GM19463 (cell line): Measurements from ENCODE around the gene SHC1.

Source experiments
- ATAC-seq: cut with Tn5 transposase; IDR thresholded peaks from one replicate; pipeline ENCODE4 v1.9.1; 2021; ENCODE audit warnings: mild to moderate bottlenecking, moderate library complexity; ENCODE audit not compliant: unreplicated experiment

The SHC1 gene

DNA sequence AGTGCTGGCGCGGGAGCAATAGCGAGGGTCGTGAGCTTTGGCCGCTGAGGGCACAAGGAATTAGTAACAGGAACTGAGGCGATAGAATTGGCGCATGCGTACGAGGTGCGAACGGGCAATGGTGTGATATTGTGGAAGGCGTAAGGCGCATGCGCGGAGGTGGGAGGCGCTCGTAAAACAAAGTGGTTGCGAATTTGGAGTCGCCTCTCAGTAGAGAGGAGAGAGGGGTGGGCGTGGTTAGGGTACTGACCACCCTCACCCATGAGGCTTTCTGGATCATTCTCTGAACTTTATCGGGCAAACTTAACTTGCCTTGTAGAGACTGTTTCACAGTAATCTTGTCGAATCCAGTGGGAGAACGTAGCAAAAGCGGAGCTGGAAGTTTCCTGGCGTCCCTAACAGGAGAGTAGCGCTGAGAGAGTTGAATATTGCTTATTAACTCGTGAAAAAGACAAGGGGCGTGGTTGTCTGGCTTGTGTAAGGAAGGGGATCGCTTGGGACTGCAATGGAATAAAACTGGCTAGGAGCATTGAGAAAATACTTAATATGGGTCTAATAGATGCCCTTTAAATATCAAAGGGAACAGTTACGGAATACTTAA lies 4.4 kb upstream of the SHC1 start:
- ATAC-seq = peak; percentile 36

DNA sequence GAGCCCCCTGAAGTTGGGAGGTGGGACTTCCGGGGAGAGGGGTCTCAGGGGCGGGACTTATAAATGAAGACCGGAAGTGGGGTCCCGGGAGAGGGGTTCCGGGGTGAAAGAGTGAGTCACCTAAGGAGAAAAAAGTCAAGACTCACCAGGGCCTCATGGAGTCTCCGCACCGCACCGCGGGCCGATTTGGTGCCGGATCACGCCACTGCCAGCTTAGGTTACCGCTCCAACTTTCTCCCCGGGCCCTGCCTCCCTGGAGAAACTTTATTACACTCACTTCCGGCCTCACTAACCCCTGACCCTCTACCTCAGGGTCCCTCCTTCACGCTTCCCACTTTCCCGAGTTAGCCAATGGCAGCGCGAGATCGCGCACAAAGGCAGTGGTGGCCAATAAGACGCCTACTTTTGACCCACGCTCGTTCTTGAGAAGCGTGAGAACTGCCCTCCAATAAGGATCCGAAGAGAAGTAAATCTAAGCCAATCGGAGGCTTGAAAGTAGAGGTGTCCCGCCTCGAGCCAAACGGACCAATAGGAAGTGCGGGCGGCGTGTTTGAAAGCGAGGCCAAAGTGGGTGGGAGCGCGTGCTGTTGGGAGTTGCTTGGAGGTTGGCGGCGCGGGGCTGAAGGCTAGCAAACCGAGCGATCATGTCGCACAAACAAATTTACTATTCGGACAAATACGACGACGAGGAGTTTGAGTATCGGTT lies 3.7 kb upstream of the SHC1 start, which contains the start of gene CKS1B:
Gene CKS1B, plus strand, starts transcription at position 580 of the 706 bp plus-strand sequence. Its CDS starts 65 bp downstream, at position 645.
- peak; percentile 67 for ATAC-seq

DNA sequence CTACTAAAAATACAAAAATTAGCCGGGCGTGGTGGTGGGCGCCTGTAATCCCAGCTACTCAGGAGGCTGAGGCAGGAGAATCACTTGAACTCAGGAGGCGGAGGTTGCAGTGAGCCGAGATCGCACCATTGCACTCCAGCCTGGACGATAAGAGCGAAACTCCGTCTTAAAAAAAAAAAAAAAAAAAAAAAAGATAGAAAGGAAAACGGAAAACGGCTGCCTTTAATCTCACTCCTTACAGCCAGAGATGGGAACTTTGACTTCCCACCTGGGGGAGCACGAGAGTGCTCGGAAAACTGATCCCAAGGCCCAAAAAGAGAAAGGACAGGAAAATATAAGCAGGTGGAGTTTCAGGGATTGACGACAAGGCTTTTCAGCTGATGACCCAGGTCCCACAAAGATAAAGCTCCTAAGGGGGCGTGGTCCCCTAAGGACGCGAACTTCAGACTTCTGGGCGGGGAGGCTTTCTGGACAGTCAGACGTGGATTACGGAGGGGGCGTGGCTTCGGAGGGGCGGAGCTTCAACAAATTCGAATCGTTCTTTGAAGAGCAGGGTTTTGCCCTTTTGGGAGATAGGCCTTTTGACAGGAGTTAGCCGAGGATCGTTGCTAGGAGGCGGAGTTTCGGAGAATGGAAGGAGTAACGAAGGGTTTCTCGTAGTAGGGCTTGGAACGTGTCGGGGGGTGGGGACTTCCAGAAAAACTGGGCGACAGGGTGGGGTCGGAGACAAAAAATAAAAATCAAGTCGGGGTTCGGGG lies 3.0 kb upstream of the SHC1 start:
- ATAC-seq = no peak

DNA sequence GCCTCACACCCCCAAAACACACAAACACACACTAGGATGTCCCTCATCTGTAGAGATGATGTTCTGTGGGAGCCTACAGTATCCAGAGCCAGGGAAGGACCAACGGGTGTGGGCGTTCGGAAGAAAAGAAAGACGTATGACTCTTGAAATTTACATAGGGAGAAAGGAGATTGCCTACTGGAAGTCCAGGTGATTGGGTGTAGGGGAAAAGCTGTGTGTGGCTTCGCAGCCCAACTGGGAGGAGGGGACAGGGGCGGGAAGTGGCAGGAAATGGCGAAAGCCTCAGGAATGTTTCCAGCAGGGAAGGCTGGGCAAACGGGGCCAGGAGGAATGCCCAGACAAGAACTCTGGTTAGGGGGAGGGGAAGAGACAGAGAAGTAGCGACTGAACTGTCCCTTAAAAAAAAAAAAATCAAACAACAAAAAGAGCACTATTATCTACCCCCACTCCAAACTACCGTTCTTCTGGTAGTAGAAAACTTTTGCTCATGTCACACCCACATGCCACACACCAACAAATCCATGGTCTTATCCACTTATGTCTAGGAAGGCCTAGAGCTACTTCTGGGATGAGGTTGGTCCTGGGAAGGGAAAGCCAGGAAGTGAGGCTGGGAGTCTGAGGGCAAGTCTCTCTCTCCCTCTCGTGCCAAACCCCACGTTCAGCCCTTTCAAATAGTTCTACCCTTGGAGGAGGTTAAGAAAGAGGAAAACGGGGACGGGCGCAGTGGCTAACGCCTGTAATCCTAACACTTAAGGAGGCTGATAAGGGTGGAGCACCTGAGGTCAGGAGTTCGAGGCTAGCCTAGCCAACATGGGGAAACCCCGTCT lies 2.2 kb upstream of the SHC1 start:
- ATAC-seq = no peak

DNA sequence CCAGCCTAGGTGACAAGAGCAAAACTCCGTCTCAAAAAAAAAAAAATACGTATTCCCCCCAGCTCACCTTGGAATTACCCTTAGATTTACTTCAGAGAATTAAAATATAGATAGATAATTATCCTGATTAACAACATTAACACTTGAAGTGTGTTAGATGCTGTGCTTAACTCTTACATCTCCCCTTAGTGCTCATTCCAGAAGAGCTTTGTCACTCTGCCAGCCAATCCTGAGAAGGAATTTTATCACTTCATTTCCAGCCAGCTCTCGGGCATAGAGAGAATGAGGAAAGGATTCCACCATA lies 1.6 kb upstream of the SHC1 start:
- ATAC-seq = no peak

DNA sequence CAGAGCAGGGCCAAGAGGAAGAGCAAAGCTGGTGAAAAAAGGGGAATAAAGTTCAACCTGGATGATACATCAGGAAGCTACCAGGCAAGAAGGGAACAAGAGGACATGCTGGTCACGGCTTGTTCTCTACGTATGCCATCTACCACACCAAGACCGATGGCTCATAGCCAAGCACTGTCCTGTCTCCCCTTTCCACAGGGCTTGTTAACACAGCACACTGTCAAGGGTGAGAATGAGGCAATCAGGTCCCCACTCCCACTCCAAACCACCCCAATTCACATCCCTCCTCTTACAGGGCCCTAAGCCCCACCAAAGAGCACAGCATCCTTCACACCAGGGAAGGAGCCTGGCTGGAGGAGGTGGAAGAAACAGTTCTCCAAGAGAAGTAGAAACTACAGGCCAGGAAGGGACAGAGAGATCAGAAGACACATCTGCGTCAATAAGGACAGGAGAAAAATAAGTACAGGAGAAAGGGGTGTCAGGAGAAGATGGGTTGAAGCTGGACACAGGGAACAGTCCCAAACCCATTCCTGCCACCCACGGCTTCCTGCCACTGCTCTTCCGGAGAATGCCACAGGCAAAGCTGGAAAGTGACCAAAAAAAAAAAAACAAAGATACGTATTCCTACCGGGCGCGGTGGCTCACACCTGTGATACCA lies 923 bp upstream of the SHC1 start:
- ATAC-seq = no peak

DNA sequence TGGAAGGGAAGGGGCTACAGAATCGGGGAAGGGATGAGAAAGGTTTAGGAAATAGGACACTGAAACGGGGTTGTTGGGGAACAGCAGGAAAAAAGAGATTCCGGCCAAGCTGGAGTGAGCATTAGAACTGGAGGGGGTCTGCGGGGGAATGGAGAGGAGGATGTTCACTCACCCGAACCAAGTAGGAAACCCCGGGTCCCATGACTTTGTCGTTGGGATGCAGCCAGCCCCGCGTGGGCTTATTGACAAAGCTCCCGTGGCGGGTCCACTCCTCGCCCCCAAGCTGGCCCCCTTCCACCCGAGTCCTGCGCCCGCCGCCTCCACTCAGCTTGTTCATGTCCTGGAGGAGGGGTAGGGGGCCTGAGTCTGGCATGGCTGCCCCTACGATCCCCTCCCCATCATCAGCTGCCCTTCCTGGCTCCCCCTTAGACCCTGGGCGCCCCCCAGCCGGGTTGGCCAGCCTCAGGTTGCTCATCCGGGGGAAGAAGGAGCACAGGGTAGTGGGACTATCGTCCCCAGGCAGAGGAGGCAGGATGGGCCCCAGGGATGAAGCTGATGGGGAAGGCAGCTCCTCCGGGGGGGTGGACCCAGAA lies 591 bp downstream of the SHC1 start:
- no peak for ATAC-seq

DNA sequence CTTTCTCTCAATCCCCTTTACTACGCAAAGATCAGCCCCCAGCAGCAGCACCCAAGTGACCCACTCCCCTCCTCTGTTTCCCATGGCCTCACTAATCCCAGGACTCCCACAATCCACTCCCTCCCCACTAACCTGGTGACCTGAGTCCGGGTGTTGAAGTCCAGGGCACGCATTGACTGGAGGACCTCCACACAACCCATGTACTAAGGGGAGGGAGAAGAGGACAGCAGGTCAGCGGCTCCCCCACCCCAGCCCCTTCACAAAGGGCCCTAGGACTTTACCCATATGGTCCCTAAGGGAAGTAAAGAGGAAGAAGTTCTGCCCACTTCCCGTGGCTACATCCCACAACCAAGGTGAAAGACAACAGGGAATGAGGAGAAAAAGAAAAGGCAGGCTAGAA lies 1.3 kb downstream of the SHC1 start:
- ATAC-seq = no peak

DNA sequence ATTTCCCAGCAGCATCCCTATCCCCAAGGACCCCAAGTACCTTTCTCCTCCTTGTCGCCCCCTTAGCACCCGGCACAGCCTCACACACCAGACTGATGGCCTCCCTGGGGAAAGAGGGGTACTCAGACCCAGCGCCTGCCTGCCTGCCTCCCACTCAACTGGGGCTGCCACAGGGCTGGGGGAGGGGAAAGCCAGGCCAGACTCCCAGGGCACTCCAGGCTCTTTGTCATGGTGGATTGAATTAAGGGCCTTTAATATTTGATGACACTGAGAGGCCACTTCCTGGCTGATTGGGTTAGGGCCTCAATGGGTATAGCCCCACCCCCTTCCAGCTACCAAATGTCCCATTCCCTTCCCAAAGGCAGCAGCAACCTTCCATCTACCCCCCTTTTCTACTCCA lies 1.8 kb downstream of the SHC1 start:
- no peak for ATAC-seq

DNA sequence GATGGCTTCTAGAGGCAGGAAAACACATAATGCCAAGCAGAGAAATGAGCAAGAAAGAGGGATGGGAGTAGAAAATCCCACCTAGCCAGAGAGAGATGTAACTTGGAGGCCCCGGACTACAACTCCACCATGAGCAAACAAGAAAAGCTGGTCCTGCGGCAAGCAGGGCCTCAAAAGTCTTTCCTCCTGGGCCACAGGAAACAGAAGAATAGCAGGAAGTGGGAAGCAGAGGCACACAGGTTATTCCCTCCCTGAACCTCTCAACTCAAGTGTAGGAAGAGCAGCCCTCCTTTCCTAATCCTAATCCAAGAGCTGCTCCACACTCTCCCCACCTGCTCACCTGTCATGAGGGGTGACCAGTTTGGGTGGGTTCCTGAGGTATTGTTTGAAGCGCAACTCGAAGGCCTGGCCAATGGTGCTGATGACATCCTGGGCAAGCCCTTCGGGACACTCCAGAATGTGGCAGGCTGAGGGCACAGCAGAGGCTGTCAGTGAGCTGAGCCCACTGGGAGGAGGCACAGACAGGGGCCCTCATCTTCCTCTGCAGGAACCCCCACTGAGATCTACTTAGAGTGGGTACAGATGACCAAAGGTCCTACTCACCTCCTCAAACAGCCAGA lies 3.1 kb downstream of the SHC1 start:
- no peak for ATAC-seq

DNA sequence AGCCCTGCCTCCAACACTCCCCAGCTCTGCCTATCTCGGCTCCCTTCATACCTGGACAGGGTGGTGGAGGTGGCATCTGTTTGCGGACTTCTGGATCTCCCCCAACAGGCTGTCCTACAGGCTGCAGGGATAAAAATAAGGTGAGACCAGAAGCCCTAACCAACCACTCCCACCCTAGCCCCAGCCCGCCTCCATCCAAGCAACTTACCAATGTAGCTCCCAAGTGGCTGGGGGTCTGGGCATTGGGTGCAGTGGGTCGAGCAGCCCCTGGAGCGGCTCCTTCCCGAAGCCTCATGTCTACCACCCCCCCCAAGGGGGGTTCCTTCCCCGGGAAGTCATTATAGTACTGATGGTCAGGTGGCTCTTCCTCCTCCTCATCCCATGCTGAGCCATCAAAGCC lies 4.4 kb downstream of the SHC1 start:
- no peak for ATAC-seq

DNA sequence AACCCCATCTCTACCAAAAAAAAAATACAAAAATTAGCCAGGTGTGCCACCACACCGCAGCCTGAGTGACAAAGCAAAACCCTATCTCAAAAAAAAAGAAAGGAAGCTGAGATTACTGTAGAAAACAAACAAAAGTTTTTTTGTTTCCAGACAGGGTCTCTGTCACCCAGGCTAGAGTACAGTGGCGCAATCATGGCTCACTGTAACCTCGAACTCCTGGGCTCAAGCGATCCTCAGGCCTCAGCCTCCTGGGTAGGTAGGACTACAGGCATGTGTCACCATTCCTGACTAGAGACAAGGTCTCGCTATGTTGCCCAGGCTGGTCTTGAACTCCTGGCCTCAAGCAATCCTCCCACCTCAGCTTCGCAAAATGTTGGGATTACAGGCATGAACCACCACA lies 6.2 kb downstream of the SHC1 start:
- no peak for ATAC-seq

DNA sequence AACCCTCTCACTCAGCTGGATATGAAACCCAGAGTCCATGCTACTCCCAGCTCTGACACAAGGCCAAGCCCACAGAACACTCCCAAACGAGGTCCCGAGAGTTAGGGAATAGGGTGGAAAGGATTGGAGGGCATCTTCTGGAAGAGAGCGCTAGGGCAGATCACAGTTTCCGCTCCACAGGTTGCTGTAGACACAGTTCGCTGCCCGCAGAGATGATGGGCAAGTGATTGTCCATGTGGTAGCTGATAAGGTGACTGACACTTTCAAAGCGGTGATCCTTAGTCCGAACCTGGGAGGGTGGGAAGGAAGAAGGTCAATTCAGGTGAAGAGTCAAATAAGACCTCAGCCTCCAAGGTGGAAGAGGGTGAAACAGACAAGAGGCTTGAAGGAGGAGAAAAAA lies 6.9 kb downstream of the SHC1 start:
- ATAC-seq = no peak

DNA sequence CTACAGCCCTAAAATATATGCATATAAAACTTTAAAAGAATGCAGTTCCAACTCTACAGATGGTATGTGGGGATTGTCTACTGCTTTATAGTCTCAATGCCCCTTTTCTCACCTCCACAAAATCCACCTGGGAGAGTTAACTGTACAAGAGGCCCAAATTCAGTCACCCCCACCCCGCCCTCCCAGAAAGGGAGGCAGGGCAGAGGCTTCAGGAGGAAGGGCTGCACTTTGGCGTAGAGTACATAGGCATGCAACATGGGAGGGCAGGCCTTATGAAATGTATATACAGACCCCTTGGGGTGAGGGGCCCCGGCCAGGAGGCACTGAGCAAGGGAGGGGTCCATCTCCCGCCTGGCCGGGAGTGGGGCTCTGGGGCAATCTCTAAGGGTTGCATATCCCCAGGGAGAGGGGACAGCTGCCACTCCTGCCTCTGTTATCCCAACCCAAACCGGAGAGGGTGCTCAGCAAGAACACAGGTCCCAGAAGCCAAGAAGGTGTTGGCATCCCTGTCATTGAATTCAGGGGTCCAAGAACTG lies 7.7 kb downstream of the SHC1 start:
- no peak for ATAC-seq

DNA sequence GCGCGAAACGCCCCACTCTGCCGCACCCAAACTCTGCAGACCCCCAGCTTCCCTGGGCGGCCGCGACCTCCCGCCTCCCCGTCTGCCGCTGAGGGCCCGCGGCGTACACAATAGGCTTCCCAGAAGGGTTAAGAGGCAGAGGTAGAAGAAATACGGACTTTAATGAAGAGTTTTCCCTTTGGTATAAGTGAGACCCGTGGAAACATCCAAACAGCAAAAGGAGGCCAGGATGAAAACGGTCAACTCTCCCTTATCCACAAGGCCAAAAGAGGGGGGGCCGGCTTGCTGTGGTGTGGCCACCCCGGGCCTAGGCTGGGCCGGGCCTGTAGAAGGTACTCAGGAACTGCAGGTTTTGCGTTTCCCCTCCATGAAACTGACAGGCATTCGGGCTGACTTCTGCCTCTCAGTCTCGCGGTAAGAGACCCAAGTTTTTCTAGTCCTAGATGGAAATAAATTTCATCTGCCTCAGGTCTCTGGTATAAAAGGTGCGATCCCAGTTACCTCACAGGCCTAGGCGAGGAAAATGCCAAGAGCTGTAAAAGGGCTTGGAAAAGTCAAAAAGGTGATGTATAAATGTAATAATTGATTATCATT lies 8.3 kb downstream of the SHC1 start:
- ATAC-seq = no peak

DNA sequence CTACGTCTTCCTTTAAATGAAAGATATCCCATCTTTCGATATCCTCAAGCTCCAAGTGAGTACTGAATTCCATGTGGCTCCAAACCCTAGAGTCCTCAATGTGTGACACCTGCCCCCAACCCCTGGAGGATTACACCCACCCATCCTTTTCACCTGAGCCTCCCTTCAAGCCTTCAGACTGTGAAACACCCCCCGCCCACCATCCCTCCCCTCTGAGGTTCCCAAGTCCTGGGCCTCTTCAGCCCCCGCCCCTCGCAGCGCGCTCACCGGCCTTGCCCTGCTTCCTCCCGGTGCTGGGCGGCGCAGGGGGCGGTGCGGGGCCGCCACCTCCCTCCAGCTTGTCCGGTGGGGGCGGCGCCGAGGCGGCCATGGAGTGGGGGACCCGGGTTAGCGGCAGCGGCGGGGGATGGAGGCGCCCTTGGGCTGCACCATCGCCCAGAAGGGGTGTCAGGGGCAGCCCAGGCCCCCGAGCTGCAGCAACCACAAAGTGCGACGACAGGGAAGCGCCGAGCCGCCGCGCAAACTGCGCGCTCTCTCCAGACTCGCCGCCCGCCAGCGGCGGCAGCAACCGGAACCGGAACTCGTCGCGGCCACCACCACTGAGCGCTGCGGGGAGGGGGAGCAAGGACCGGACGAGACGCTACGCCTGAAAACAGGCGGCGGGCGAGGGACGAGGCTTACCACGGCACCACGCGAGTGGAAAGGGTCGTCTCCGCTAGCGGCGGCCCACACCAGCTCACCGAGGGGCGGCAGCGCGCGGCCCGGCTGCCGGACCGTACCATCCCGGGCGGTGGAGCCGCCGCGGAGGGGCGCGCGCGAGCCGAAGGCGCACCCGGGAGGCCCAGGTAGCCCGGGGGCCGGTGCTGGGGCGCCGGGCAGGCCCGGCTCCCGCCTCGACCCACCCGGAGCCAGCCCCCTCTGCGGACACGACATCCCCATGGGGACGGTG lies 9.1 kb downstream of the SHC1 start, which contains the start of gene PYGO2:
Gene PYGO2, minus strand, starts transcription at position 576 of the 949 bp plus-strand sequence. Its CDS starts 206 bp downstream, at position 370.
- ATAC-seq = peak; percentile 79

DNA sequence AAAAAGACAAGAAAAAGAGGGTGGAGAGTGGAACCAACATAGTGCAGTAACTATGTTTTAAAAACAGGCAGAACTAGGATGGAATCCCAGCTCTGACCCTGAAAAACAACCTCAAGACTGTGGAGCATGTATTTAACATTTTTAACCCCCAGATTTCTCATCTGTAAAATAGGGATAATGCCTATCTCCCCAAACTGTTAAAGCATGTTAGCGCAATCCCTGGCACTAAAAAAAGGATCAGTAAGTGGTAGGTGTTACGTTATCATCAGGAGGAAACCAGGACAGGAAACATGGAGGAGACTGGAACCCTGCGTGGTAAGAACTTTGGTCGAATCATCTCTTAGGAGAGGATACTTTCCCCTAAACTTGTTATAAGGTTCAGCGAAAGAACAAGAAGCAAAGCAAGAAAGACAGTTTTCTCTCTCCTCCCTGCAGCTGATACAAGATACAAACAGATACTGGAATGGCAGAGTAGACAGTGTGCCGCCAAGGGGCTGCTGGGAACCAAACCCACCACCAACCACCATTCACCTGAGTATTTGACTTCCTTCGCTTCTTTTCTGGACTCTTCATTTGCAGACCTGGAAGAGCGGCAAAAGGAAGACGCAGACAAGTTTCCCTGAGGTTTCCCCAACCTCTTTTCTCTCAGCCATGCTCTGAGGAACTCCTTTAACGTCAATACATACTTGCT lies 10.0 kb downstream of the SHC1 start:
- no peak for ATAC-seq

DNA sequence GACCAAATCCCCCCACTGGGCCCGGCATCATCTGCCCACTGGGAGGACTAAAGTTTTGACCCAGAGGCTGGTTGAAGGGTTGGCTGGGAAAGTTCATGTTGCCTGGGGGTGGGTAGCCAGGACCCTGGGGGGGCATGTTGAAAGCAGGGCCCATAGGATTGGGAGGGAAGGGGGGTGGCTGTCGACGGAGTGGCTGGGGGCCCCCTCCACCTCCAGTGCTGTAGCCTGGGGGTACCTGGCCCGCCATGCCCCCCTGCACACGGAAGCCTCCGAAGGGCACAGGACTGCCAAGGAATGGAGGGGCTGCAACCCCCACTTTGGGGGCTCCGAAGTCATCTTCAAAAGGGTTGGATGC lies 11.1 kb downstream of the SHC1 start:
- no peak for ATAC-seq
